SK-N-SH treated with all-trans-retinoic acid at 6 μM for 48 hours (cell line): Measurements from ENCODE around the gene ZAP70.

Source experiments
- ARNTL ChIP-seq: fragments of 450-650 bp; formaldehyde crosslinking; IDR thresholded peaks from 2 replicates; pipeline ENCODE4 v1.5.0; 2020; ENCODE audit warnings: low read depth, mild to moderate bottlenecking, moderate library complexity, borderline replicate concordance
- CREB5 ChIP-seq: fragments of 250-450 bp; sonication (Bioruptor Pico); IDR thresholded peaks from 2 replicates; pipeline ENCODE4 v1.5.1; 2020; ENCODE audit warnings: low read depth, mild to moderate bottlenecking, moderate library complexity
- OSR1 ChIP-seq: fragments of 250-450 bp; sonication (Bioruptor Pico); IDR thresholded peaks from 2 replicates; pipeline ENCODE4 v1.8.0; 2022; ENCODE audit warnings: moderate library complexity, mild to moderate bottlenecking, inconsistent platforms
- ZFP3 ChIP-seq: fragments of 250-450 bp; sonication (Bioruptor Pico); IDR thresholded peaks from 2 replicates; pipeline ENCODE4 v1.5.0; 2020; ENCODE audit warnings: mild to moderate bottlenecking, moderate library complexity
- ZFP30 ChIP-seq: fragments of 450-650 bp; formaldehyde crosslinking; IDR thresholded peaks from 2 replicates; pipeline ENCODE4 v1.5.0; 2022; ENCODE audit warnings: mild to moderate bottlenecking, moderate library complexity
- ZNF565 ChIP-seq: fragments of 450-650 bp; formaldehyde crosslinking; conservative IDR thresholded peaks from 2 replicates; pipeline ENCODE4 v1.5.0; 2020; ENCODE audit warnings: low read depth, mild to moderate bottlenecking, moderate library complexity
- ZNF8 ChIP-seq: fragments of 450-650 bp; formaldehyde crosslinking; IDR thresholded peaks from 2 replicates; pipeline ENCODE4 v1.5.0; 2020; ENCODE audit warnings: mild to moderate bottlenecking, moderate library complexity
- TF ChIP-seq, protein P1 (sequence below): fragments of 250-450 bp; sonication (Bioruptor Pico); IDR thresholded peaks from 2 replicates; pipeline ENCODE4 v1.8.0; 2021; ENCODE audit warnings: low read depth, mild to moderate bottlenecking, moderate library complexity, borderline replicate concordance
- TF ChIP-seq, protein P2 (sequence below): fragments of 250-450 bp; sonication (Bioruptor Pico); IDR thresholded peaks from 2 replicates; pipeline ENCODE4 v1.8.0; 2020; ENCODE audit warnings: mild to moderate bottlenecking, moderate library complexity, borderline replicate concordance

DNA sequence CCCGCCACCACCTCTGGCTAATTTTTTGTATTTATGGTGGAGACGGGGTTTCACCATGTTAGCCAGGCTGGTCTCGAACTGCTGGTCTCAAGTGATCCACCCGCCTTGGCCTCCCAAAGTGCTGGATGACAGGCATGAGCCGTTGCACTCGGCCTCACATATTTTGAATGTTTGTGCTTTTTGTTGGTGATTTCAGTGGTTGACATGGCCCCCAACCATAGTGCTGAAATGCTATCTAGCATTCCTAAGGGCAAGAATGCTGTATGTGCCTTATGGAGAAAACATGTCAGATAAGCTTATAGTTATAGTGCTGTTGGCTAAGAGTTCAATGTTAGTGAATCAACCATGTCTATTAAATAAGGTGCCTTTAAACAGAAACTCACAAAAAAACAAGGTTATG lies 8.9 kb downstream of the ZAP70 start:
- no peak for TF ChIP-seq ZNF8 (CRISPR knock-in tag)
- TF ChIP-seq ARNTL (CRISPR knock-in tag) = no peak
- no peak for TF ChIP-seq CREB5 (CRISPR knock-in tag)
- TF ChIP-seq OSR1 = no peak
- no peak for TF ChIP-seq ZNF565
- TF ChIP-seq, protein P1, sequence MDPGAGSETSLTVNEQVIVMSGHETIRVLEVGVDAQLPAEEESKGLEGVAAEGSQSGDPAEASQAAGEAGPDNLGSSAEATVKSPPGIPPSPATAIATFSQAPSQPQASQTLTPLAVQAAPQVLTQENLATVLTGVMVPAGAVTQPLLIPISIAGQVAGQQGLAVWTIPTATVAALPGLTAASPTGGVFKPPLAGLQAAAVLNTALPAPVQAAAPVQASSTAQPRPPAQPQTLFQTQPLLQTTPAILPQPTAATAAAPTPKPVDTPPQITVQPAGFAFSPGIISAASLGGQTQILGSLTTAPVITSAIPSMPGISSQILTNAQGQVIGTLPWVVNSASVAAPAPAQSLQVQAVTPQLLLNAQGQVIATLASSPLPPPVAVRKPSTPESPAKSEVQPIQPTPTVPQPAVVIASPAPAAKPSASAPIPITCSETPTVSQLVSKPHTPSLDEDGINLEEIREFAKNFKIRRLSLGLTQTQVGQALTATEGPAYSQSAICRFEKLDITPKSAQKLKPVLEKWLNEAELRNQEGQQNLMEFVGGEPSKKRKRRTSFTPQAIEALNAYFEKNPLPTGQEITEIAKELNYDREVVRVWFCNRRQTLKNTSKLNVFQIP (CRISPR knock-in tag) = no peak
- TF ChIP-seq, protein P2, sequence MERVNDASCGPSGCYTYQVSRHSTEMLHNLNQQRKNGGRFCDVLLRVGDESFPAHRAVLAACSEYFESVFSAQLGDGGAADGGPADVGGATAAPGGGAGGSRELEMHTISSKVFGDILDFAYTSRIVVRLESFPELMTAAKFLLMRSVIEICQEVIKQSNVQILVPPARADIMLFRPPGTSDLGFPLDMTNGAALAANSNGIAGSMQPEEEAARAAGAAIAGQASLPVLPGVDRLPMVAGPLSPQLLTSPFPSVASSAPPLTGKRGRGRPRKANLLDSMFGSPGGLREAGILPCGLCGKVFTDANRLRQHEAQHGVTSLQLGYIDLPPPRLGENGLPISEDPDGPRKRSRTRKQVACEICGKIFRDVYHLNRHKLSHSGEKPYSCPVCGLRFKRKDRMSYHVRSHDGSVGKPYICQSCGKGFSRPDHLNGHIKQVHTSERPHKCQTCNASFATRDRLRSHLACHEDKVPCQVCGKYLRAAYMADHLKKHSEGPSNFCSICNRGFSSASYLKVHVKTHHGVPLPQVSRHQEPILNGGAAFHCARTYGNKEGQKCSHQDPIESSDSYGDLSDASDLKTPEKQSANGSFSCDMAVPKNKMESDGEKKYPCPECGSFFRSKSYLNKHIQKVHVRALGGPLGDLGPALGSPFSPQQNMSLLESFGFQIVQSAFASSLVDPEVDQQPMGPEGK (CRISPR knock-in tag) = no peak
- no peak for TF ChIP-seq ZFP3 (CRISPR knock-in tag)
- no peak for TF ChIP-seq ZFP30 (CRISPR knock-in tag)
